IMR-90 (cell line): ENCODE data around the gene STAC2. TPM values are rescaled to one million over a fixed set of nuclear protein-coding genes. Genes with fewer than 3 reads are reported as not detected.

Experiments
- ATAC-seq: fragments of 200-7000 bp; cut with Tn5 transposase; 2 replicates; pipeline ENCODE4 v1.9.1; 2020; ENCODE audit warnings: low read depth, mild to moderate bottlenecking, moderate library complexity
- BruUV-seq: library from RNA; stranded (reverse); fragments of 400-500 nt; replicated peaks from 2 replicates; lab custom pipeline; 2021; lab: Mats Ljungman, UMichigan
- CTCF ChIA-PET: fragments of 300-600 bp; formaldehyde crosslinking; extraction: SDS; loops from one replicate; lab custom pipeline; 2021; ENCODE audit warnings: antibody characterized with exemption; lab: Yijun Ruan, JAX
- POLR2A ChIA-PET: fragments of 300-600 bp; sonication (Branson Sonifier 250); formaldehyde crosslinking; loops from one replicate; lab custom pipeline; 2022; ENCODE audit warnings: antibody characterized with exemption; ENCODE audit not compliant: unreplicated experiment; lab: Charles Lee
- DNase-seq: peaks from one replicate; pipeline ENCODE4 v3.0.0; 2013
- H2AFZ ChIP-seq: replicated peaks from 2 replicates; pipeline ENCODE3; 2013; ENCODE audit warnings: low read length, mild to moderate bottlenecking; ENCODE audit not compliant: poor library complexity
- H2AK5ac ChIP-seq: 2 replicates; pipeline ENCODE4 v1.6.1; 2013; ENCODE audit warnings: low read depth, low read length, inconsistent platforms
- H2AK9ac ChIP-seq: replicated peaks from 2 replicates; pipeline ENCODE3; 2013; ENCODE audit warnings: mild to moderate bottlenecking, low read depth, low read length, moderate library complexity; ENCODE audit not compliant: poor library complexity
- H2BK120ac ChIP-seq: 2 replicates; pipeline ENCODE4 v1.6.1; 2013; ENCODE audit warnings: low read depth, low read length, inconsistent platforms
- H2BK15ac ChIP-seq: 3 replicates; pipeline ENCODE4 v1.6.1; 2013; ENCODE audit warnings: low read depth, low read length, inconsistent platforms
- H2BK20ac ChIP-seq: 2 replicates; pipeline ENCODE4 v1.6.1; 2013; ENCODE audit warnings: low read depth, mild to moderate bottlenecking, inconsistent platforms, low read length, moderate library complexity
- H2BK5ac ChIP-seq: 2 replicates; pipeline ENCODE4 v1.6.1; 2013; ENCODE audit warnings: mild to moderate bottlenecking, low read depth, low read length, inconsistent platforms; ENCODE audit not compliant: poor library complexity, severe bottlenecking
- H3K14ac ChIP-seq: replicated peaks from 2 replicates; pipeline ENCODE4 v1.6.1; 2013; ENCODE audit warnings: low read depth, low read length, inconsistent platforms
- H3K18ac ChIP-seq: 2 replicates; pipeline ENCODE4 v1.6.1; 2013; ENCODE audit warnings: low read depth, low read length, control low read depth
- H3K23ac ChIP-seq: 2 replicates; pipeline ENCODE4 v1.6.1; 2013; ENCODE audit warnings: low read depth, low read length, inconsistent platforms
- H3K27ac ChIP-seq: 2 replicates; pipeline ENCODE4 v1.5.1; 2013; ENCODE audit warnings: mild to moderate bottlenecking, control low read depth, low read length; ENCODE audit not compliant: insufficient read depth
- H3K27me3 ChIP-seq: 2 replicates; pipeline ENCODE4 v1.6.1; 2013; ENCODE audit warnings: low read length; ENCODE audit not compliant: control insufficient read depth, insufficient read depth
- H3K36me3 ChIP-seq: 2 replicates; pipeline ENCODE4 v1.6.1; 2013; ENCODE audit warnings: low read length, mixed read lengths; ENCODE audit not compliant: control insufficient read depth, insufficient read depth
- H3K4ac ChIP-seq: 2 replicates; pipeline ENCODE4 v1.6.1; 2013; ENCODE audit warnings: low read depth, low read length, inconsistent platforms
- H3K4me1 ChIP-seq: 2 replicates; pipeline ENCODE4 v1.6.1; 2013; ENCODE audit warnings: low read length, mixed read lengths; ENCODE audit not compliant: control insufficient read depth, insufficient read depth
- H3K4me2 ChIP-seq: 2 replicates; pipeline ENCODE4 v1.6.1; 2013; ENCODE audit warnings: low read depth, mild to moderate bottlenecking, control low read depth, low read length, moderate library complexity
- H3K4me3 ChIP-seq: 2 replicates; pipeline ENCODE4 v1.5.1; 2013; ENCODE audit warnings: low read depth, mild to moderate bottlenecking, control low read depth, low read length, moderate library complexity; ENCODE audit not compliant: insufficient read depth
- H3K56ac ChIP-seq: 2 replicates; pipeline ENCODE4 v1.6.1; 2013; ENCODE audit warnings: low read length, inconsistent platforms; ENCODE audit not compliant: insufficient read depth; ENCODE audit errors: extremely low read depth
- H3K79me1 ChIP-seq, 2 experiments: 2 replicates each; pipeline ENCODE4 v1.6.1; 2013; ENCODE audit warnings: low read length in 2 of 2, inconsistent platforms in 1 of 2, low read depth in 1 of 2
- H3K9ac ChIP-seq: 2 replicates; pipeline ENCODE4 v1.6.1; 2013; ENCODE audit warnings: low read depth, low read length, control low read depth
- H3K9me1 ChIP-seq: 2 replicates; pipeline ENCODE4 v1.6.1; 2013; ENCODE audit warnings: low read length, inconsistent platforms; ENCODE audit not compliant: insufficient read depth
- H3K9me3 ChIP-seq: 2 replicates; pipeline ENCODE4 v1.6.1; 2013; ENCODE audit warnings: low read length; ENCODE audit not compliant: control insufficient read depth, insufficient read depth
- H4K20me1 ChIP-seq: 2 replicates; pipeline ENCODE4 v1.6.1; 2013; ENCODE audit warnings: low read length, inconsistent platforms; ENCODE audit not compliant: insufficient read depth
- H4K5ac ChIP-seq: 2 replicates; pipeline ENCODE4 v1.6.1; 2013; ENCODE audit warnings: mild to moderate bottlenecking, low read depth, low read length, control low read depth
- H4K8ac ChIP-seq, 2 experiments: 2 replicates each; pipeline ENCODE4 v1.6.1; 2013; ENCODE audit warnings: low read depth in 2 of 2, low read length in 2 of 2, control low read depth in 1 of 2, inconsistent platforms in 1 of 2
- H4K91ac ChIP-seq: 2 replicates; pipeline ENCODE4 v1.6.1; 2013; ENCODE audit warnings: low read depth, low read length, inconsistent platforms; ENCODE audit not compliant: insufficient read depth
- BHLHE40 ChIP-seq: fragments of 150-350 bp; IDR thresholded peaks from 2 replicates; pipeline ENCODE4 v1.6.1; 2016; ENCODE audit warnings: mild to moderate bottlenecking, low read depth, low read length
- CEBPB ChIP-seq: IDR thresholded peaks from 2 replicates; pipeline ENCODE4 v1.6.1; 2012; ENCODE audit warnings: low read depth, low read length, improper control_type of control experiment
- CHD1 ChIP-seq: IDR thresholded peaks from 2 replicates; pipeline ENCODE4 v1.6.1; 2012; ENCODE audit warnings: low read depth, low read length, improper control_type of control experiment
- CTCF ChIP-seq: conservative IDR thresholded peaks from 2 replicates; pipeline ENCODE4 v1.5.1; 2012; ENCODE audit warnings: mild to moderate bottlenecking, low read depth, low read length, improper control_type of control experiment
- ELK1 ChIP-seq: fragments of 150-350 bp; IDR thresholded peaks from 2 replicates; pipeline ENCODE4 v1.6.1; 2016; ENCODE audit warnings: low read depth, mild to moderate bottlenecking, low read length, moderate library complexity, borderline replicate concordance
- FOS ChIP-seq: fragments of 150-350 bp; IDR thresholded peaks from 2 replicates; pipeline ENCODE4 v1.6.1; 2016; ENCODE audit warnings: low read depth, low read length
- MAFK ChIP-seq: IDR thresholded peaks from 2 replicates; pipeline ENCODE4 v1.6.1; 2012; ENCODE audit warnings: low read depth, low read length, improper control_type of control experiment
- MAZ ChIP-seq: IDR thresholded peaks from 2 replicates; pipeline ENCODE4 v1.6.1; 2012; ENCODE audit warnings: low read depth, mild to moderate bottlenecking, low read length, improper control_type of control experiment, moderate library complexity, borderline replicate concordance
- MXI1 ChIP-seq: IDR thresholded peaks from 2 replicates; pipeline ENCODE4 v1.6.1; 2012; ENCODE audit warnings: low read depth, mild to moderate bottlenecking, low read length, moderate library complexity, borderline replicate concordance
- NFE2L2 ChIP-seq: fragments of 150-350 bp; IDR thresholded peaks from 2 replicates; pipeline ENCODE4 v1.6.1; 2016; ENCODE audit warnings: low read depth, mild to moderate bottlenecking, low read length
- POLR2A ChIP-seq: IDR thresholded peaks from 2 replicates; pipeline ENCODE4 v1.6.1; 2012; ENCODE audit warnings: mild to moderate bottlenecking, low read depth, low read length
- RAD21 ChIP-seq: IDR thresholded peaks from 2 replicates; pipeline ENCODE4 v1.6.1; 2012; ENCODE audit warnings: low read length, improper control_type of control experiment
- RCOR1 ChIP-seq: IDR thresholded peaks from 2 replicates; pipeline ENCODE4 v1.6.1; 2012; ENCODE audit warnings: mild to moderate bottlenecking, low read length, improper control_type of control experiment; ENCODE audit not compliant: insufficient replicate concordance
- RFX5 ChIP-seq: IDR thresholded peaks from 2 replicates; pipeline ENCODE4 v1.8.0; 2012; ENCODE audit warnings: low read depth, mild to moderate bottlenecking, low read length, moderate library complexity
- SMC3 ChIP-seq: fragments of 150-350 bp; IDR thresholded peaks from 2 replicates; pipeline ENCODE4 v1.6.1; 2016; ENCODE audit warnings: low read depth, mild to moderate bottlenecking, antibody characterized with exemption, low read length, moderate library complexity
- USF2 ChIP-seq: fragments of 150-350 bp; IDR thresholded peaks from 2 replicates; pipeline ENCODE4 v1.6.1; 2017; ENCODE audit warnings: mild to moderate bottlenecking, antibody characterized with exemption, low read length, low read depth
- WGBS, 2 experiments: methylation state at CpG; one replicate each; pipeline versions ENCODE4 v1.1.5 to v1.1.7; 2013; ENCODE audit warnings: missing lambda C conversion rate in 2 of 2; ENCODE audit not compliant: insufficient read length in 1 of 2; ENCODE audit errors: extremely low coverage in 2 of 2; 5-methylcytosine and 5-hydroxymethylcytosine counted together
- dilution Hi-C: fragments of 300-500 bp; cut with HindIII; formaldehyde crosslinking; loops from one replicate; pipeline ENCODE4 v1.14.3; 2018; ENCODE audit warnings: low sequenced_read_pairs; ENCODE audit not compliant: unreplicated experiment
- in situ Hi-C: fragments of 300-500 bp; cut with MboI; formaldehyde crosslinking; loops from 3 replicates; pipeline ENCODE4 v1.14.3; 2019; ENCODE audit warnings: low sequenced_read_pairs, inconsistent platforms, mixed read lengths
- intact Hi-C: fragments of 100-400 bp; cut with micrococcal nuclease; formaldehyde crosslinking; loops from 2 replicates; pipeline ENCODE4 v1.10.0; 2022
- polyA plus RNA-seq, 3 experiments: library from polyadenylated mRNA; depleted of rRNA; stranded (reverse); fragments of >200 nt; gene quantifications; 2 replicates each; pipeline ENCODE4 v1.2.3, GENCODE V29; 2012; ENCODE audit warnings: low replicate concordance in 1 of 3
- total RNA-seq: library from RNA; depleted of rRNA; stranded (reverse); fragments of >200 nt; gene quantifications from 2 replicates; pipeline ENCODE4 v1.2.3, GENCODE V29; 2012

The STAC2 gene
- total and polyA plus RNA-seq, 2 of the 4 experiments (the other 2 are of a cell fraction): 0.02 TPM; not detected in 1

GRCh38 chr17:39217734-39218369 is 7.9 kb downstream of the STAC2 start:
- Histone ChIP-seq H4K5ac (no peak overlapping the region), H3K9ac (no peak overlapping the region), H2AK9ac (no peak overlapping the region), H3K4me3 (no peak overlapping the region), H2BK20ac (no peak overlapping the region), H2AFZ (no peak overlapping the region), H3K4me2 (no peak overlapping the region), H2BK15ac (no peak overlapping the region), H2AK5ac (no peak overlapping the region), H3K27ac (no peak overlapping the region), H3K27me3 (peaks cover 57% of the 10 kb centered on the region), H3K36me3 (no peaks in the 10 kb centered on the region), H3K9me1 (no peaks in the 10 kb centered on the region), H2BK120ac (no peak overlapping the region), H4K20me1 (no peaks in the 10 kb centered on the region), H4K91ac (no peak overlapping the region), H3K14ac (no peak overlapping the region), H2BK5ac (no peak overlapping the region), H3K9me3 (no peaks in the 10 kb centered on the region), H3K56ac (no peak overlapping the region), H3K4me1 (no peaks in the 10 kb centered on the region), H3K4ac (no peak overlapping the region), H3K79me1 (no peaks in the 10 kb centered on the region), H3K18ac (no peak overlapping the region), H3K23ac (no peak overlapping the region; the same call in 1 of the 2 replicates), H4K8ac (no peak overlapping the region)
- intact Hi-C loops: no loop called here
- in situ Hi-C loops: no loop called here
- 13% methylated on average over 4 of the region's 24 CpGs; no CpG with 5 or more reads in 1 of the 2 experiments for WGBS, 2 experiments
- ChIA-PET CTCF (no interaction called here), POLR2A (no interaction called here)
- TF ChIP-seq USF2 (no peak), RAD21 (no peak), ELK1 (no peak), NFE2L2 (no peak), POLR2A (no peak), RFX5 (no peak), BHLHE40 (no peak), CEBPB (no peak), MXI1 (no peak), SMC3 (no peak), RCOR1 (no peak), CTCF (no peak), FOS (no peak), MAFK (no peak), CHD1 (no peak), MAZ (no peak)
- dilution Hi-C loops: no loop called here
- no peak for ATAC-seq
- no peak for DNase-seq
- no TSS peak for BruUV-seq
